GM18517 (cell line): Measurements from ENCODE around the gene DRC1.
"Not testable (repeated sequence)": the region's sequence is repeated elsewhere in the genome, so short reads cannot be mapped to it uniquely, and the experiment has no call there.

Experiments used
- ATAC-seq: cut with Tn5 transposase; IDR thresholded peaks from one replicate; pipeline ENCODE4 v1.9.1; 2021; ENCODE audit warnings: mild to moderate bottlenecking, moderate library complexity; ENCODE audit not compliant: unreplicated experiment

DRC1 gene

GRCh38 chr2:26401739-26402541 lies at the start of gene DRC1:
DRC1 (plus strand) TSS chr2:26401920; CDS start chr2:26401990, 70 bp downstream.
- ATAC-seq = no peak

DNA sequence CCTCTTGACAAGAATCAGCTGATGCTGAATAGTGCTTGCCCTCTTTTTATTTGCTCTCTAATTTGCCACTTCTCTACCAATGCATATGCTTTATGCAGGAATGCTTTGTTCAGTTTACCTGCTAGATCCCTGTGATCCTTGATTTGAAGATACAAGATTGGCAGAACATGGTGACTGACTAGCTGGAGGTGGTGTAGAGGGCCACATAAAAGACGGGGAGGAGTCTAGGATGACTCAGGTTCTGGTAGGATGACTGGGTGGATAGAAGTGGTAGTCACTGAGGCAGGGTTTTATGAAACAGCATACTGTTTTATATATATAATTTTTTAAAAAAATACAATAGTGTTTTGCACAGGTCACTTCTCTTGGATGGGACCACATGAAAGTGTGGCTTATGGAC lies 48.8 kb upstream of the DRC1 start:
- no peak for ATAC-seq

DNA sequence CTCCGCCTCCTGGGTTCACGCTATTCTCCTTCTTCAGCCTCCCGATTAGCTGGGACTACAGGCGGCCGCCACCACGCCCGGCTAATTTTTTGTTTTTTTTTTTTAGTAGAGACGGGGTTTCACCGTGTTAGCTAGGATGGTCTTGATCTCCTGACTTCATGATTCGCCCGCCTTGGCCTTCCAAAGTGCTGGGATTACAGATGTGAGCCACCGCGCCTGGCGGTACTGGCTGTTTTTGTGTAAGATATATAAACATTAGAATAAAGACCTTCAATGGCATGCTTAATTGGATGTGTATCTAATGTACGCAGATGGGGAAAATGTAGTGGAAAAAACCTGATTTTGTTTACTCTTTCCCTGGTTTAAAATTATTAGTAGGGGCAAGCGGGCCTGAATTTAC lies 47.3 kb upstream of the DRC1 start:
- ATAC-seq = not testable (repeated sequence)

DNA sequence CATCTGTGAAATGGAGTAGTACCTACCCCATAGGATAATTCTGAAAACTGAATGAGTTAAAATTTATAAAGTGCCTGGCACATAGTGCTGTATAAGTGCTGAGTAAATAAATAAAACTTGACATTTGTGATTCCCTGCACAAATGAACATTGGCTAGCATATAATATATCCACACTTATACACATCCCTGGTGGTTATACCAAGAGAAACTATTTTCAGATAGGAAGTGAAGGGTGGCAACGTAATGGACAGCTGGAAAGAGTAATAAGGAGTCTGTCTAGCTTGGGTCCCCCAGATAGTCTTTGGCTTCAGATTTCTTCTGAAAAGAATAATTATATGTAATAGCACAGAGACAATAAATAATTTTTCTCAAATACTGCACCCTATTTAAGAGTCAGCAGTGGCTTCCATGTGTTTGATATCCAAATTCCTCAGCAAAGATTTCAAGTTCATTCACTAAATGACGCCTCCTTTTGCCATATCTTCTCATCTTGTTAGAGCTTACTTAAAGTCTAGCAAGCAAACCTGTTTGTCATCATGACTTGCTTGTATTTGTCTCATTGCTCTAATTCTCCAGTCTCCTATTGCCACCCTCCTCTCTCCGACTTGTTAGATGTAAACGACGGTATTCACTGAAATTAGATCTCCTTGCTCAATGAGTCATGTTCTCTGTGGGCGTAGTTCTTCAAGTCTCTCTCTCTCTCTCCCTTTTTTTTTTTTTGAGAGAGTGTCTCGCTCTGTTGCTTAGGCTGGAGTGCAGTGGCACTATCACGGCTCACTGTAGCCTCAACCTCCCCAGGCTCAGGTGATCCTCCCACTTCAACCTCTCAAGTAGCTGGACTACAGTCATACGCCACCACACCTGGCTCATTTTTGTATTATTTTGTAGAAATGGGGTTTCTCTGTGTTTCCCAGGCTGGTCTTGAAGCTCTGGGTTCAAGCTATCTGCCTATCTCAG lies 46.4 kb upstream of the DRC1 start:
- no peak for ATAC-seq

DNA sequence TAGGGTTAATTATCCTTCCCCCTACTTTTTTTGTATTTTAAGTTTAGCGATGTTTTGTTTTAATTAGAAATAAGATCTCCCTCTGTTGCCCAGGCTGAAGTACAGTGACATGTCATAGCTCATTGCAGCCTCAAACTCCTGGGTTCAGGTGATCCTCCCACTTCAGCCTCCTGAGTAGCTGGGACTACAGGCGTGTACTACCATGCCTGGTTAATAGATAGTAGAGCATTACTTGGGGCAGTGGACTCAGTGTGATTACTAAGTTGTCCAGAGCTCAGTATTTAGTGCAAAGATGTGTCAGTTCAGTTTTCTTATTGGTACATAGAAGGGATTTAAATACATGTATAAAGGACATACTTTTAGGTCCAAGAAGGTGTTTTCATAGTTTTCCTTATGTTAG lies 45.6 kb upstream of the DRC1 start:
- ATAC-seq = no peak

GRCh38 chr2:26356771-26357170 lies 44.9 kb upstream of the DRC1 start:
- ATAC-seq = no peak

- no peak for ATAC-seq
These were observed 41.7 kb upstream of the DRC1 start for GRCh38 chr2:26359886-26360473.

DNA sequence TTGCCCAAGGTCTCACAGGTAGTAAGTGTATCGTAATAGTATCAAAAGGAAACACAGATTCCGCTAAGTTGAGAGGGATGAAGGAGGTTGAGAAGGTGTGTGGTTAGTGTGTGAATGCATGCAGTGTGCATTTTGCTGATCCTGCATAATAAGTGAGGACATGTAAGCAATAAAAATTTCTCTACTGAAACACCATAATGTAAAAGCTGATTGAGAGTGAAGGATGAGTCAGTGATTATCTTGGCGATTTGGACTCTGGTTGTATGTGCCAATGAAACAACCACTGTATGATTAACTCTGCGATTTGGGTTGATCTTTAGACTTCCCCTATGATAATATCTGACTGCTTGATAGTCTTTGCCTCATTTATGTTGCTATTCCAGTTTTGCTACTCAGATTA lies 38.4 kb upstream of the DRC1 start:
- ATAC-seq = no peak

DNA sequence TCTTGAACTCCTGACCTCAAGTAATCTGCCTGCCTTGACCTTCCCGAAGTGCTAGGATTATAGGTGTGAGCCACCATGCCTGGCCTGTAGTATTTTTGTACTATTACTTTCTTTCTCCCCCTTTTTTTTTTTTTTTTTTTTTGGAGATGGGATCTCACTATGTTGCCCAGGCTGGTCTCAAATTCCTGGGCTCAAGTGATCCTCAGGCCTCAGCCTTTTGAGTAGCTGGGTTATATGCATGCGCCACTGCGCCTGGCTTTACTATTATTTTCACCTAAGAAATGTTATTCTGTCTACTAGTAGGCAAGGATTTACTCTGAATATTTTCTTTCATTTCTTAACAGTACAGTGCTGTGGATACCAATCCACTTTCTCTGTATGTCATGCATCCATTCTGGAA lies 37.8 kb upstream of the DRC1 start:
- ATAC-seq = no peak

DNA sequence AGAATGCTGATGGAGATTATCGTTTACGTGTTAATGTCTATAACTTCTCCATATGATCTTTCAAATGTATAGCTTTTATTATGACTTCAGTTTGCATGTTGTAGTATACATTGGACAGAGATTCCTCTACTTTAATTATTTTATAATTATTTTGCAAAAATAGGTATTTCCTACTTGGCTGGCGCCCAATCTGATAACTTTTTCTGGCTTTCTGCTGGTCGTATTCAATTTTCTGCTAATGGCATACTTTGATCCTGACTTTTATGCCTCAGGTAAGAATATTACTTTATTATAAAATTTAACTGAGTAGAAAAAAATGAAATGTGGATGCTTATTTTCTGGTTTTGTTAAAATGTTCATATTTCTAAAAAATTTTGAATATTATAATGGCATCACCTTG lies 37.1 kb upstream of the DRC1 start:
- ATAC-seq = no peak

DNA sequence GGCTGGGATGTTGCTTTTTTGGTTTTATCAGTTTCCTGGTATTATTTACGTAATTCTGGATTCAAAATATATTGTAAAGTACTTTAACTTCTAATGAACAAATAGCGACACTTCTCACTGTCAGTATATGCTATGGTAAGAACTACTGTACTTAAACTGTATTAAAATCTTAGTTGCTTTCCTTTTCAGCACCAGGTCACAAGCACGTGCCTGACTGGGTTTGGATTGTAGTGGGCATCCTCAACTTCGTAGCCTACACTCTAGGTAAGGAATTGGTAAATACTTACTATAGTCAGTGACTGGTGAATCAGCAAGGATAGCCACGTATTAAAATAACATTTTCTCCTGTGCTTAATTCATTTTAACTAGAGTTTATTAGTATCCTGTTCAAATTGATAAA lies 34.8 kb upstream of the DRC1 start:
- ATAC-seq = no peak

GRCh38 chr2:26369664-26370063 lies 32.1 kb upstream of the DRC1 start:
- not testable (repeated sequence) for ATAC-seq

GRCh38 chr2:26370909-26371308 lies 30.8 kb upstream of the DRC1 start:
- ATAC-seq = not testable (repeated sequence)

GRCh38 chr2:26376799-26377198 lies 24.9 kb upstream of the DRC1 start:
- no peak for ATAC-seq

- no peak for ATAC-seq
These were observed 21.4 kb upstream of the DRC1 start for GRCh38 chr2:26380281-26380680.

DNA sequence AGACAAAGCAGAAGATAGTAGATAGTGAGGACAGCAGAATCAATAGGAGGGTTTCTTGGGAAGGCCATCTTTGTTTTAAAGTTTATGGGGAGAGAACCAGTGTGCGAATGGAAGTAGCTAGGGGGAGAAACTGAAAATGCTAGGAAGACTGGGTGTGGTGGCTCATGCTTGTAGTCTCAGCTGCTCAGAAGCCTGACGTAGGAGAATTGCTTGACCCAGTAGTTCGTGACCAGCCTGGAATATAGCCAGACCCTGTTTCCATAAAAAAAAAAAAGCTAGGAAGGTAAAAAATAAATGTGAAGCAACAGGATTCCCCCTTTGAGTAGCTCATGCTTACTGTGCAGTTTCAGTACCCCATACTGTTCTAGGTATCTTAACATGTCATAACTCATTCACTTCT lies 19.2 kb upstream of the DRC1 start:
- ATAC-seq = no peak

DNA sequence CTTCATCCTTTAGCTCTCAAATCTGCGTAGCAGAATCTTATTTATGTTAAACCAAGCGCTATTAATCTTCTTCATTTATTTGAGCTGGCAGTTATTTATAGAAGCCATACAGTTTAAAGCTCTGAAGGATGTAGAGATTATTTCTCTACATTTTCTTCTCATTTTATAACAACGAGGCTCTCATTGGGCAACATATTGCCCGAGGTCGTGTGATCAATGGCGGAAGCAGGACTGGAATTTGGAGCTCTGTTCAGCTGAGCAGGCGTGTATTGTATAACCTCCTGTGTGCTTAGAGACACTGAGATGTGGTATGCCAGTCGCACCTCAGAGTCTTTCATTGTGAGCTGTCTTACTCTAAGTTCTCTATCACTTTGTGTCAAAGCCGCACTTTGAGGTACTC lies 17.5 kb upstream of the DRC1 start:
- no peak for ATAC-seq

DNA sequence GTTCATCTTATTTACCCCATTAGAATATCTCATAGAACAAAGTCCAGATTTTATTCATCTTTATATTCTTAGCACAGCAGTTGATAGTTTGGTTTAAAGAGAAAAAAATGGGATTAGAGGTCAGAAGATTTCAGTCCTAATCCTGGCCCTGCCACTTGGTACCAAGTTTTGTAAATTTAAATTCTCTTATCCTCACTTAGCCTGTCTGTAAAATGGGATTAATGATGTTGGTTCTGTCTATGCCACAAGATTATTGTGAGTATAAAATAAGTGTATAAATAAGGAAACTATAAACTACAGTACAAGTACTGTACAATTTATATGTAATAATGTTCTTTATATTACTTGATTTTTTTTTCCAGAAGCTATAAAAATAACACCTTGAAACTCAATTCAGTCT lies 17.1 kb upstream of the DRC1 start:
- no peak for ATAC-seq

DNA sequence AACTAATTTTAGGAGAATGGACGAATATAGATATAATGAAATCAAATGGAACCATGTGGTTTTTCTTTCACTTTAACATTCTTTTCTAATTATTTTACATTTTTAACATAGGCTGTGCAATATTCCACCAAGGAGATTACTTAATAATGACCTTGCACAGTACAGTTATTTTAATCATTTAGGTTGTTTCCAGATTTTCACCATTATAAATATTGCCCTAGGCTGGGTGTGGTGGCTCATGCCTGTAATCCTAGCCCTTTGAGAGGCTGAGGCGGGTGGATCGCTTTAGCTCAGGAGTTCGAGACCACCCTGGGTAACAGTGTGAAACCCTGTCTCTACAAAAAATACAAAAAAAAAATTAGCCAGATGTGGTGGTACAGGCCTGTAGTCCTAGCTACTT lies 14.5 kb upstream of the DRC1 start:
- ATAC-seq = no peak

- no peak for ATAC-seq
These were observed 7.0 kb upstream of the DRC1 start for GRCh38 chr2:26394694-26395093.

GRCh38 chr2:26395394-26395793 lies 6.3 kb upstream of the DRC1 start:
- no peak for ATAC-seq
